Brain pericyte (primary cell): ENCODE data around the gene LDAH.

ENCODE experiments used
- DNase-seq: peaks from one replicate; pipeline ENCODE4 v3.0.0-alpha.2; 2012; ENCODE audit warnings: low read depth, low spot score

LDAH gene

DNA sequence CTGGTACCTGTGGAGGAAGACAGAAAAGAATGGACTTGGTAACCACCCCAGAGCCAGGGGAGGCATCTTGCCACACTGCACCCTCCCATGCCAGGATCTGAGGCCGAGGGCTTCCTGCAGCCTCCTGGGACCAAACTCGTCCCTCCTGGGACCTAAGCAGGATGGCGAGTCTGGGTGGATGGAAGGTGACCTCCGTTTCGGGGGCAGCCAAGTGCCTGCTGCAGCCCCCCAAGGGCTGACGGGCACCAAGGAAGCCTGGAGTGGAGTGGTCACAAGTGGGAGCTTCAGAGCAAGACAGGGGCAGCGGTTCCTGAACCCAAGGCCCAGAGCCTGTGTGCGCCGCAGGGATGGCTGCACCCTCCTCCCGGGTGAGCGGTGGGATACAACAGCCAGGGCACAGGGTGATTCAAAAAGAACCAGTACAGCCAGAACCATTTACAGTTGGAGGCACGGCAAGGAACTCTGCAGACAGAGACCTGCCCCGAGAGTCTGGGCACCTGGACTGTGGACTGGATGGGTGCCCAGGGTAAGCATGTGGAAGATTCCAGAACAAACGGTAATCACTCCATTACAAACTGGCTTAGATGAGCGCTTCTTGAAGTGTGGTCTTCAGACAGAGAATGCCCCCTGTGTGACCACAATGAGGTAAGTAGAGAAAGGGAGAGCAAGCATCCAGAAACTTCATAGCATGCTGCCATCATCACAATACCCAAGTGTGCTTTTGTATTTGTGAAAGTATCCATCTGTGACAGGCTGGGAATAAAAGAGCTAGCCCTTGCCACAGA, 184.1 kb downstream of the LDAH start:
- DNase-seq: no peak

DNA sequence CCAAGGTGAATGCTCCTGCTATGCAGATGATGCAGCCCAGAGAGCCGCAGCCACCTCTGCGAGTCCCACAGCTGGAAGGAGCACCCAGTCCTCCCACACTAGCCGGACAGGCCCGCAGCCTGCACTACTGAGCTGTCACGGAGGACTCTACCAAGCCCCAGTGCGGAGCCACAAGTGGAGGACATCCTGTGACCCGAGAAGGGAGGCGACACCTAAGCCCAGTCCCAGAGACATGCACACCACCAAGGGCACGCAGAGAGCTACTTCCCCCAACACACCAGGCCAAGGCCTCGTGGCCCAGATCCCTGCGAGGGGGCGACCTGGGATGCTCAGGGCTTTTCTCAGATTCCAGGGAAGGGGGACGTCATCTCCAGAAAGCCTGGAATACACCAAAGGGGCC, 184.9 kb downstream of the LDAH start:
- DNase-seq: no peak

DNA sequence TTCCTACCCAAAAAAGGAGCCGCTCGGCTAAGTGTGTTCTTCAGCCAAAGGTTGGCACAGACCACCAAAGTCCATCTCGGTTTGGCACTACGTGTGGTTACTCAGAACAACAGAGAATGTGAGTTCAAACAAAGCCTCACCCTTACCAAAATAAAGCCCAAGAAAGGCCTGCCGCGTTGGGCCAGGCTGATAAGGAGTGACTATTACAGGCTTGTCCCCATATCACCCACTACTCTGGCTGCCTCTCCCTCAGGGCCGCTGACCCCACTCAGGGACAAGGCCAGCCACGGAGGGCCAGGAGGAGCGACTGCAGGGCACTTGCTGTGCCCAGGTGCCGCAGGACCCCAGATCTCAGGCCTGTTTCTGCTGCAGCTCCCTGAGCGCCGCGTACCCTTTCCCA, 185.8 kb downstream of the LDAH start:
- DNase-seq: no peak

DNA sequence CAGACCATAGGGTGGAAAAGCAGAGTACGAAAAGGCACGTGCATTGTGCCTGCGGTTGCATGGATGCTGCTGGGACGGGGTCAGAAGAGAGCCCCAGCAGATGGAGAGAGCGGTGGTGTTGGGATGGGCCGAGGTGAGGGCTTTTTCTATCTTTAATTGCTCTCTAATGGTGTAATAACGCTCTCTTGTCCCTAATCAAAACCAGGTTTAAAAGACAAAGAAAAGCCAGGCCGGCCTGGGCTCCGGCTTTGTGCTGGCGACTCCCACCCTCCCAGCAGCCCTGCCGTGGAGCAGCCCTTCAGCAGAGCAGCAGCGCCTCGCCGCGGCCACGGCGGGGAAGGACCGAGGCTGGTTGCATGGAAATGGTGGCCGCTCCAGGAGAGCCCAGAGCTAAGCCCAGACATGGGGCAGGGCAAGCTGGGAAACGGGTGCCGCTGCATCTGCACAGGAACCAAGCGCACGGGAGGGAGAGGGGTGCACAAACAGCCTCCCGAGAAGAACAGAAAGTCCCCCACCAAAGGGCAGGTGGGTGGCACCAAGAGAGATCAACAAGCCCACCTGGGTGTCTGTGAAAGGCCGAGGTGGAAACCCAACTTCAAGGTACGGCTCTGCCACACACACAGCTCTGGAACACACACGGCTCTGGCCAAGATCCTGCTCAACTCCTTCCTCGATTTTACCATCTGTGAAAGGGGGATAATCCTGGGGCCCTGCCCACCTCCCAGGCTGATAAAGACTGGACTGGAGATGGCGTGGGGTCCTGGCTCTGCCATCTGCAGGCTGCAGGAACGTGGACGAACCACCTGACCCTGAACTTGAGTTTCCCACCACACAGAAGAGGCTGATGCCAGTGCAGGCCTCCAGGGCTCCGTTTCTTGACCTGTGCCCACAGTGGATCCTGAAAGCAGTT, 187.0 kb downstream of the LDAH start:
- no peak for DNase-seq

DNA sequence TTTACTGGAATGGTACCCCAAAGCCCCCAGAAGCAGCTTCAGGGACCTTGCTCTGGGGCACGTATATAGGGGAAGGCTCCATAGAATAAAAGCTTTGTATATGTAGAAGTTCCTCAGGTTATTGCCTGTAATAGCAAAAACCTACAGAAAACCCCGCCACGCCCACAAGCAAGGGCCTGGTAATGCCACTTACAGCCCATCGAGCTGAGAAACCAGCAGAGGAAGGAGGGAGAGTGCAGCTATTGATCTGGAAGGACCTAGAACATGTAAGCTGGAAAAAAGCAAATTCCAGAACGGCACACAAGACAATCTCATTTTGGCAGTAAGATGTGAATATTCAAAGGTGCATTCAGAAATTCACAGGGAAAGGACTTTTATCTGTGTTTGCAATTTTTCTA, 187.8 kb downstream of the LDAH start:
- no peak for DNase-seq

DNA sequence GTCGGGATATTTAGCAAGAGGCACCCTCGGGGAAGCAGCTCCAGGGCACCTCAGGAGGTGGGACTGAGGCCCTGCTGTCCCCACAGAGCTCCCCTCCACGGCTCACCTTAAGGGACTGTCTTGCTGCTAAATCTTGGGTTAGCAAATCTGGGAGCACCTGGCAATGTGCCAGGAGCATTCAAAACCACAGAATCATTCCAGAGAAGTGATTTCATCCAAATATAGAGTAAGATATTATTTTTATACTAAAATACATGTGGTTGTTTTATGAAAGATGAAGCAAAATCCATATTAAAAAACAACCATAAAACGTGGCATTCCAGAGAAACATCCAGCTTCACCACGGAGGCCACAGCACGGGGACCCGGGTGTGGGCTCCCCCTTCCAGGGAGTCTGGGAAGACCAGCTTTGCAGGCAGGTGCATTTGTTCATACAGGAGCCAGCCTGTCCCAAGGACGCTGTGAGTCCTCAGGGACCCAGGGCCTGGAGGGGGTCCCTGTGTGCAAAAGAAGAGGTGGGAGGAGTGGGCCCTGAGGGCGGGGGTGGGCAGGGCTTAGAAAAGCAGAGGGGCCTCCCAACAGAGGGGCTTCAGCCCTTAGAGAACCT, 188.3 kb downstream of the LDAH start:
- DNase-seq: no peak
